ENCODE results near the gene ST3GAL3.

The ST3GAL3 gene

DNA sequence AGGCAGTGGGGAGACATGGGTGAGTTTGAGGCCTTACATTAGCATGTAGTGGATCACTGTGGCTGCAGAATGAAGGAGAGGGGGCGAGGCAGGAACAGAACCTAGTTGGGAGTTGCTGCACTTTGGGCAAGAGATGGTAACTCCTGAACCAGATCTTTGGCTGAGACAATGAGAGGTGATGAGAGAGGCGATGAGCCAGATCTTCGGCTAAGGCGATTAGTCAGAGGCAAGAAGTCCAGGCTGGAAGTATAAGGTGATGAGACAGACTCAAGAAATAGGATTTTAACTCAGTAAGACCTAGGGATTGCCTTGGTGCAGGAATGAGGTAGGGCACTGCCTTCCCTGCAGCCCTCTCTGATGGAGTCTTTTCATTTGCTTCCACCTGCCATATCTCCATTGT lies 217.2 kb downstream of the ST3GAL3 start:
- DNase-seq (ENCODE audit: low read depth, low spot score) = no peak
- Histone ChIP-seq H3K9ac (ENCODE audit: insufficient read length, low read depth) (no peak overlapping the region), H3K36me3 (ENCODE audit: insufficient read depth, insufficient read length, low read length) (peaks cover 12% of the 10 kb centered on the region), H3K4me1 (ENCODE audit: insufficient read depth, insufficient read length) (peaks cover under 1% of the 10 kb centered on the region), H3K4me3 (ENCODE audit: insufficient read length, low read depth) (no peak overlapping the region), H3K9me3 (ENCODE audit: insufficient read depth, low read length) (no peaks in the 10 kb centered on the region), H3K27me3 (ENCODE audit: insufficient read depth, insufficient read length) (no peaks in the 10 kb centered on the region)
- TF ChIP-seq SUZ12 (IDR thresholded peaks at IDR 0.05; ENCODE audit: extremely low read depth, insufficient read depth, insufficient read length) = no peak
- no peak for TF ChIP-seq YY1 (IDR thresholded peaks at IDR 0.05; ENCODE audit: insufficient read depth, insufficient read length)
- no peak for TF ChIP-seq ZNF274 (IDR thresholded peaks at IDR 0.05; ENCODE audit: low read depth, low read length)

DNA sequence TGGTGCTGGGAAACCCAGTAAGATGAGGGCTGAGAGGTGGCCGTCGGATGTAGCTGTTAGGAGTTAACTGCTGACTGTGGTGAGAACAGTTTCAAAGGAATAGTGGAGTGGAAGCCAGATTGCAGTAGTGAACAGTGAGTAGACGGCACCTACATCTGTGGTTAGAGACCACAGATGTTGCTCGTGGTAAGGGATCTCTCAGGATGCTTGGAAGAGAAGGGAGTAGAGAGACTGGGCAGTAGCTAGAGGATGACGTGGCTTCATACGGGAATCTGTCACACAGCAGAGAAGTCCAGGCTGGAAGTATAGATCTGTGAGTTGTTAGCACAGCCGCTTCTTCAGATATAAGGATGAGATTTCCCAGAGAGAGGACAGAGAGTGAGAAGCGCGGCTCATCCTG lies 218.5 kb downstream of the ST3GAL3 start:
- no peak for DNase-seq (ENCODE audit: low read depth, low spot score)
- H3K36me3 ChIP-seq (ENCODE audit: insufficient read depth, insufficient read length, low read length) = peaks cover 16% of the 10 kb centered on the region
- no peak for TF ChIP-seq SUZ12 (IDR thresholded peaks at IDR 0.05; ENCODE audit: extremely low read depth, insufficient read depth, insufficient read length)
- H3K4me1 ChIP-seq (ENCODE audit: insufficient read depth, insufficient read length) = peaks cover 13% of the 10 kb centered on the region
- H3K9me3 ChIP-seq (ENCODE audit: insufficient read depth, low read length) = no peaks in the 10 kb centered on the region
- H3K9ac ChIP-seq (ENCODE audit: insufficient read length, low read depth) = no peak overlapping the region
- no peak overlapping the region for H3K4me3 ChIP-seq (ENCODE audit: insufficient read length, low read depth)
- no peaks in the 10 kb centered on the region for H3K27me3 ChIP-seq (ENCODE audit: insufficient read depth, insufficient read length)

DNA sequence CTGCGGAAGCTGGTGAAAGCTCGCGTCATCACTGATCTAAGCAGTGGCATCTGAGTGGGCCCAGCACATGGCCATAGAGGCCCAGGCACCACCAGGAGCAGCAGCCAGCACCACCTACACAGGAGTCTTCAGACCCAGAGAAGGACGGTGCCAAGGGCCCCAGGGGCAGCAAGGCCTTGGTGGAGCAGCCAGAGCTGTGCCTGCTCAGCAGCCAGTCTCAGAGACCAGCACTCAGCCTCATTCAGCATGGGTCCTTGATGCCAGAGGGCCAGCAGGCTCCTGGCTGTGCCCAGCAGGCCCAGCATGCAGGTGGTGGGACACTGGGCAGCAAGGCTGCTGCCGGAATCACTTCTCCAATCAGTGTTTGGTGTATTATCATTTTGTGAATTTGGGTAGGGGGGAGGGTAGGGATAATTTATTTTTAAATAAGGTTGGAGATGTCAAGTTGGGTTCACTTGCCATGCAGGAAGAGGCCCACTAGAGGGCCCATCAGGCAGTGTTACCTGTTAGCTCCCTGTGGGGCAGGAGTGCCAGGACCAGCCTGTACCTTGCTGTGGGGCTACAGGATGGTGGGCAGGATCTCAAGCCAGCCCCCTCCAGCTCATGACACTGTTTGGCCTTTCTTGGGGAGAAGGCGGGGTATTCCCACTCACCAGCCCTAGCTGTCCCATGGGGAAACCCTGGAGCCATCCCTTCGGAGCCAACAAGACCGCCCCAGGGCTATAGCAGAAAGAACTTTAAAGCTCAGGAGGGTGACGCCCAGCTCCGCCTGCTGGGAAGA lies 223.0 kb downstream of the ST3GAL3 start:
- H3K9ac ChIP-seq (ENCODE audit: insufficient read length, low read depth) = no peak overlapping the region

DNA sequence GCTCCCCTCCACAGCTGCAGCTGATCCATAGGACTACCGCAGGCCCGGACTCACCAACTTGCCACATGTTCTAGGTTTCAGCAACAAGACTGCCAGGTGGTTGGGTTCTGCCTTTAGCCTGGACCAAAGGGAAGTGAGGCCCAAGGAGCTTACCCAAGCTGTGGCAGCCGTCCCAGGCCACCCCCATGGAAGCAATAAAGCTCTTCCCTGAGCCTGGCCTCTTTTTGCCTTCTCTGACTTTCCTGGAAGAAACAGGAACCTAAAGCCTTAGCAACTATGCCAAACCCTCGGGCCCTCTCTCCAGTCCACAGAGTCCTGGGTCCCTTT lies 223.6 kb downstream of the ST3GAL3 start:
- TF ChIP-seq SUZ12 (IDR thresholded peaks at IDR 0.05; ENCODE audit: extremely low read depth, insufficient read depth, insufficient read length) (no peak), YY1 (IDR thresholded peaks at IDR 0.05; ENCODE audit: insufficient read depth, insufficient read length) (no peak), ZNF274 (IDR thresholded peaks at IDR 0.05; ENCODE audit: low read depth, low read length) (no peak)
- no peak overlapping the region for H3K9ac ChIP-seq (ENCODE audit: insufficient read length, low read depth)
- peaks cover 15% of the 10 kb centered on the region for H3K36me3 ChIP-seq (ENCODE audit: insufficient read depth, insufficient read length, low read length)
- peaks cover 50% of the 10 kb centered on the region for H3K4me1 ChIP-seq (ENCODE audit: insufficient read depth, insufficient read length)
- peaks cover 22% of the 10 kb centered on the region for H3K27me3 ChIP-seq (ENCODE audit: insufficient read depth, insufficient read length)
- H3K4me3 ChIP-seq (ENCODE audit: insufficient read length, low read depth) = no peak overlapping the region
- H3K9me3 ChIP-seq (ENCODE audit: insufficient read depth, low read length) = no peaks in the 10 kb centered on the region
- DNase-seq (ENCODE audit: low read depth, low spot score) = no peak

More for the DNA sequence above, 223.0 kb downstream of the ST3GAL3 start:
- H3K36me3 ChIP-seq (ENCODE audit: insufficient read depth, insufficient read length, low read length) = peaks cover 17% of the 10 kb centered on the region
- no peak overlapping the region for H3K4me3 ChIP-seq (ENCODE audit: insufficient read length, low read depth)
- no peak for TF ChIP-seq YY1 (IDR thresholded peaks at IDR 0.05; ENCODE audit: insufficient read depth, insufficient read length)
- TF ChIP-seq ZNF274 (IDR thresholded peaks at IDR 0.05; ENCODE audit: low read depth, low read length) = no peak
- no peak for TF ChIP-seq SUZ12 (IDR thresholded peaks at IDR 0.05; ENCODE audit: extremely low read depth, insufficient read depth, insufficient read length)
- no peaks in the 10 kb centered on the region for H3K9me3 ChIP-seq (ENCODE audit: insufficient read depth, low read length)
- peaks cover 17% of the 10 kb centered on the region for H3K27me3 ChIP-seq (ENCODE audit: insufficient read depth, insufficient read length)
- peaks cover 45% of the 10 kb centered on the region for H3K4me1 ChIP-seq (ENCODE audit: insufficient read depth, insufficient read length)
- no peak for DNase-seq (ENCODE audit: low read depth, low spot score)

DNA sequence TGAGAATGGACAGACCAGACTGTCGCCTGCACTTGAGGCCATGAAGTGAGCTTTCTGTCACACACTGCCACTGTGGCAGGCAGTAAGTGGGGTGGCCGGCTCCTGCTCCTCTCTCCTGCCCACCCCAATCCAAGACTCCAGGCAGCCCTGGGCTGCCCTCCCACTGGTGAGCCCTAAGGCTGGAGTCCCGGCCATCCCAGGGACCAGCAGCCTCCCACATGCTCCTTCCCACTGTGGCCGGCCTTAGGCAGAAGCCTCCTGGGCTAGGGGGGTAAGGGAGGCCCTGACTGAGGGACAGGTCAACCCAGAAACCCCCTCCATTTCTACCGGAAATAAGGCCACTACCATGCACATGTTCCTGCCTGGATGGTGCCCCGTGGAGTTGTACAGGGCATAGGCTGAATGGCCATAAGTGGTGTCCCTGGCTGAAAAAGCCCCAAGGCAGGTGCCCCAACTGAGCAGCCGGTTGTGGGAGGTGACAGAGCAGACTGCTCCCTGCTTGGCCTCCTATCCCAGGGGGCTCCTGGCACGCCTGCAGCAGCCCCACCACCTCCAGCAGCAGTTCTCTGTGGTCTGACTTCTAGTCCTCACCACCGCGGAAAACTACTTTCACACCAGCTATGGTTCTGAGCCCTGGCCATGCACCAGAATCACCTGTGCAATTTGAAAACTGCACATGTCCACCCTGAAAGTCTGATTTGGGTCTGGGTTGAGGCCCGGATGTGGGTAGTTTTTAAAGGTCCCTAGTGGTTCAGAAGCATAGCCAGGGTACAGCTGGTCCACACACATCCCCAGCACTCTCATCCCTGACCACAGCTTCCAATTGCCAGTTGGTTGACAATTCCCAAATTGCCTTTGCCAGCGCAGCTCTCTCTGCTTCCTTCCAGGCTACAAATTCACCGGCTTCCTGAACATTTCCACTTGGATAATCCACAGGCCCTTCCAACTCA lies 224.7 kb downstream of the ST3GAL3 start:
- no peaks in the 10 kb centered on the region for H3K9me3 ChIP-seq (ENCODE audit: insufficient read depth, low read length)
- TF ChIP-seq ZNF274 (IDR thresholded peaks at IDR 0.05; ENCODE audit: low read depth, low read length) (no peak), YY1 (IDR thresholded peaks at IDR 0.05; ENCODE audit: insufficient read depth, insufficient read length) (no peak), SUZ12 (IDR thresholded peaks at IDR 0.05; ENCODE audit: extremely low read depth, insufficient read depth, insufficient read length) (no peak)
- peaks cover 15% of the 10 kb centered on the region for H3K36me3 ChIP-seq (ENCODE audit: insufficient read depth, insufficient read length, low read length)
- H3K4me3 ChIP-seq (ENCODE audit: insufficient read length, low read depth) = no peak overlapping the region
- H3K27me3 ChIP-seq (ENCODE audit: insufficient read depth, insufficient read length) = peaks cover 23% of the 10 kb centered on the region
- DNase-seq (ENCODE audit: low read depth, low spot score) = no peak
- peak overlapping the region; percentile 3 for H3K9ac ChIP-seq (ENCODE audit: insufficient read length, low read depth)
- peaks cover 56% of the 10 kb centered on the region for H3K4me1 ChIP-seq (ENCODE audit: insufficient read depth, insufficient read length)

DNA sequence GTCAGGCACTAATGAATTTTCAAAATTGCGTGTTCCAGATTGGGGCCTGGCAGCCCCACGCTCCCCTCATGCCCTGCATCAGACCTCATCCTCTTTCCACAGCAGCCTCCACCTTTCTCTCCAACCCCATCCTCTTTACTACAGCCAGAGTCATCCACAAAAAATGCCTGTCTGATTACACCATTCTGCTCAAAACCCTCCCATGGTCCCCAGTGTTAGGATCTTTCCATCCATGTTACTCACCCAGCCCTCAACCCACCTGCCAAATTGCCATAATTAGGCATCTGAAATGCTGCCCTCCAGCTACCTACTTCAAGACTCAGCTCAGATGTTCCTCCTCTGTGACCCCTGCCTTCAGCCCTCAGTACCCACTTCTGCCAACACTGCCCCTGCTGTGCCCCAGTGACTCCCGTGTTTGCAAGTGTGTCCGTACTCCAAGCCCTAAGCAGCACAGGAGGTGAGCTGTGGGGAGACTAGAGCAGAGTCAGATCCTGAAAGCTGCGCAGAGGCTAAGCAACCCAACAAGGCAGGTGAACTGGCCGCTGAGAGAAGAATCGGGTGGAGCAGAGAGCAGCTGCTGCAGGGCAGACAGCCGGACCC lies 225.6 kb downstream of the ST3GAL3 start:
- no peaks in the 10 kb centered on the region for H3K9me3 ChIP-seq (ENCODE audit: insufficient read depth, low read length)
- H3K36me3 ChIP-seq (ENCODE audit: insufficient read depth, insufficient read length, low read length) = peaks cover 24% of the 10 kb centered on the region
- peaks cover 63% of the 10 kb centered on the region for H3K4me1 ChIP-seq (ENCODE audit: insufficient read depth, insufficient read length)
- peak overlapping the region; percentile 60 for H3K4me3 ChIP-seq (ENCODE audit: insufficient read length, low read depth)
- peaks cover 23% of the 10 kb centered on the region for H3K27me3 ChIP-seq (ENCODE audit: insufficient read depth, insufficient read length)
- TF ChIP-seq SUZ12 (IDR thresholded peaks at IDR 0.05; ENCODE audit: extremely low read depth, insufficient read depth, insufficient read length) (no peak), YY1 (IDR thresholded peaks at IDR 0.05; ENCODE audit: insufficient read depth, insufficient read length) (no peak), ZNF274 (IDR thresholded peaks at IDR 0.05; ENCODE audit: low read depth, low read length) (no peak)
- H3K9ac ChIP-seq (ENCODE audit: insufficient read length, low read depth) = peak overlapping the region; percentile 82
- DNase-seq (ENCODE audit: low read depth, low spot score) = no peak

All from NT2/D1 (cell line).